ENCODE measurements around the gene SMIM29. TPM values are rescaled to one million over a fixed set of nuclear protein-coding genes. Genes with fewer than 3 reads are reported as not detected.

The SMIM29 gene
- total and polyA plus RNA-seq, 5 donors = 17.0 to 34.8 (median 23.9) TPM

- H3K27ac ChIP-seq (ENCODE audit: low read length) = no peak overlapping the region
- H3K27me3 ChIP-seq (ENCODE audit: control insufficient read depth, insufficient read depth) = no peaks in the 10 kb centered on the region
- DNase-seq = no peak
These were observed 10.0 kb downstream of the SMIM29 start for GRCh38 chr6:34238585-34239499.

GRCh38 chr6:34237722-34238584 lies 10.9 kb downstream of the SMIM29 start:
- 10% methylated on average over 64 of the region's 64 CpGs for WGBS
- no peaks in the 10 kb centered on the region for H3K9me3 ChIP-seq (ENCODE audit: control insufficient read depth, low read length)
- DNase-seq (peak; percentile 45 to 79 (median 75)), ATAC-seq (no peak)
- intact Hi-C loops (cut with DNase I) = loop anchor here in 1 of 4 donors (5.0 kb wide), 1 partner anchor 41 kb away; no protein-coding TSS in a partner anchor
- no peaks in the 10 kb centered on the region for H3K27me3 ChIP-seq (ENCODE audit: control insufficient read depth, insufficient read depth)
- peak overlapping the region; percentile 94 for H3K4me3 ChIP-seq (ENCODE audit: low read length)
- H3K27ac ChIP-seq (ENCODE audit: low read length) = no peak overlapping the region
- H3K4me1 ChIP-seq (ENCODE audit: control insufficient read depth, insufficient read depth, low read length) = peaks cover 2% of the 10 kb centered on the region

More at GRCh38 chr6:34238585-34239499, 10.0 kb downstream of the SMIM29 start:
- 89% methylated on average over 14 of the region's 14 CpGs for WGBS
- intact Hi-C loops (cut with DNase I) = loop anchor here in 1 of 4 donors (5.0 kb wide), 1 partner anchor 42 kb away; no protein-coding TSS in a partner anchor
- ATAC-seq = no peak
- no peaks in the 10 kb centered on the region for H3K9me3 ChIP-seq (ENCODE audit: control insufficient read depth, low read length)
- no peak overlapping the region for H3K4me3 ChIP-seq (ENCODE audit: low read length)
- peaks cover 2% of the 10 kb centered on the region for H3K4me1 ChIP-seq (ENCODE audit: control insufficient read depth, insufficient read depth, low read length)

DNA sequence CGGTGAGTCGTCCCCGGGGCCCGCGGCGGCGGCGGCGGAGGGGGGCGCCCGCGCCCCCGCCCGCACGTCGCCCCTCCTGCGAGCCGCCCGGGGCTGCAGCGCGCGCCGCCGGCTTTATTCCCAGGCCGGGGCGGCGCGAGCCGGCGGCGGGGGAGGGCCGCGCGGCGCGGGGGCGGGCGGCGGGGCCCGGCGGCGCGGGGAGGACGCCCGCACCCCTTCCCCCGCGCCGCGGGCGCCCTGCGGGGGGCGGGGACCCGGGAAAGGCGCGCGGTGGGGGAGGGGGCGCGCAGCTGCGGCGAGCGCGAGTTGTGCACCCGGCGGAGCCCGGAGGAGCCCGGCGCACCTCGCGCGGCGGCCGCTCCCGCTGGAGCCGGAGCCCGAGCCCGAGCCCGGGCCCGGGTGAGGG lies 11.5 kb downstream of the SMIM29 start:
- Histone ChIP-seq H3K9me3 (ENCODE audit: control insufficient read depth, low read length) (no peaks in the 10 kb centered on the region), H3K4me1 (ENCODE audit: control insufficient read depth, insufficient read depth, low read length) (peaks cover 2% of the 10 kb centered on the region), H3K27ac (ENCODE audit: low read length) (peak overlapping the region; percentile 69), H3K27me3 (ENCODE audit: control insufficient read depth, insufficient read depth) (no peaks in the 10 kb centered on the region), H3K4me3 (ENCODE audit: low read length) (peak overlapping the region; percentile 94)
- no peak for ATAC-seq
- intact Hi-C loops (cut with DNase I) = loop anchor here in 1 of 4 donors (5.0 kb wide), 1 partner anchor 40 kb away; no protein-coding TSS in a partner anchor
- WGBS = 1% methylated on average over 78 of the region's 78 CpGs
- DNase-seq = no peak

DNA sequence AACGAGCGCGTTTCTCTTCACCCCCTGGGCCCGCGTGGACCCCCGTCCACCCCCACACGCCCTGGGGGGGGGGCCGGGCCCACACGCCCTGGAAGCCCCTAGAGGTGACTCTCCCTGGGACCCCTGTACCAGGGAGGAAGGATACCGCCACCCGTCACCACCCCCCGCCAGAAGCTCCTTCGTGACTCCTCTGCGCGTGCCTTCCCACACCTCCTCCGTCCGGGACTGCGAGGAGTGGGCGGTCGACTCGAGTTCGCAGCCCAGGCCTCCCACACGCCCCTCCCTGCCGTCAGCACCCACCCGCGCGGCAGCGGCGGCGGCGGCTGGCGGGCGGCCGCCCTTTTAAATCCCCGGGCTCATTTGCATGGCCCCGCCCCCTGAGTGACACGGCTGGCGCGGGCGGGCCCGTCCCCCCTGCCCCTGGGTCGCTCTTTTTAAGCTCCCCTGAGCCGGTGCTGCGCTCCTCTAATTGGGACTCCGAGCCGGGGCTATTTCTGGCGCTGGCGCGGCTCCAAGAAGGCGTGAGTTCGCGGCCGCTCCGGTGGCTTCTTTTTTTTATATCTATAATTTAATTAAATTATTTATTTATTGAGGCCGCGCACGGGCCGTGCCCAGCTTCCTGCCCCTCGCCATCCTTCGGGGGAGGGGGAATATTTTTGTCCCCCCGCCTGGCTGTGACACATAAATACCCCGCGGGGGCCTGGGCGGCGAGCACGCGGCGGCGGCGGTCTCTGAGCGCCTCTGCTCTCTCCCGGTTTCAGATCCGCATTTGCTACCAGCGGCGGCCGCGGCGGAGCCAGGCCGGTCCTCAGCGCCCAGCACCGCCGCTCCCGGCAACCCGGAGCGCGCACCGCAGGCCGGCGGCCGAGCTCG lies 12.1 kb downstream of the SMIM29 start, which contains the start of gene HMGA1:
HMGA1 (plus strand) TSS at position 431 of the 873 bp plus-strand sequence. CDS start 3,908 bp downstream, outside the sequence.
- Histone ChIP-seq H3K27ac (ENCODE audit: low read length) (peak within 1 kb of the TSS; percentile 74), H3K9me3 (ENCODE audit: control insufficient read depth, low read length) (no peaks in the 10 kb centered on the region), H3K27me3 (ENCODE audit: control insufficient read depth, insufficient read depth) (no peaks in the 10 kb centered on the region), H3K4me1 (ENCODE audit: control insufficient read depth, insufficient read depth, low read length) (peaks cover 2% of the 10 kb centered on the region), H3K4me3 (ENCODE audit: low read length) (peak within 1 kb of the TSS; percentile 94)
- peak; percentile 92 for ATAC-seq
- WGBS = 2% methylated on average over 91 of the region's 91 CpGs
- intact Hi-C loops (cut with DNase I) = loop anchor here in 1 of 4 donors (5.0 kb wide), 1 partner anchor 39 kb away; no protein-coding TSS in a partner anchor
- DNase-seq = peak; percentile 89 to 95 (median 94)

DNA sequence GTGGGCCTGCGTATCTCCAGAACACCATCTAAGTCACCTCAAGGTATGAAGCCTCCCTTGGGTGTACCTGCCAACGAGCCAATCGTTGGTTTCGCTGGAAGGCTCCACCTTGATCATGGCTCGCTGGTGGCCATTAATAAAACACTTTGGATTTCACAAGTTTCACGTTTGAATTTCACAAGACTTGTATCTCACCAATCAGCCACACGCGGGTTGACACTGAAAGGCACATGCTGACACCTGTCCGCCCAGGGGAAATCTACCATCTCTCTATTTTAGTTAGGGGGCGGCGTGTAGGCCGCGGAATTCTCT lies 12.7 kb downstream of the SMIM29 start:
- Histone ChIP-seq H3K27me3 (ENCODE audit: control insufficient read depth, insufficient read depth) (no peaks in the 10 kb centered on the region), H3K4me1 (ENCODE audit: control insufficient read depth, insufficient read depth, low read length) (peaks cover 2% of the 10 kb centered on the region), H3K4me3 (ENCODE audit: low read length) (peak overlapping the region; percentile 94), H3K27ac (ENCODE audit: low read length) (peak overlapping the region; percentile 74), H3K9me3 (ENCODE audit: control insufficient read depth, low read length) (no peaks in the 10 kb centered on the region)
- DNase-seq (no peak), ATAC-seq (no peak)
- intact Hi-C loops (cut with DNase I) = loop anchor here in 1 of 4 donors (5.0 kb wide), 1 partner anchor 39 kb away; no protein-coding TSS in a partner anchor
- 36% methylated on average over 13 of the region's 13 CpGs for WGBS

GRCh38 chr6:34235307-34236130 lies 13.3 kb downstream of the SMIM29 start:
- H3K27ac ChIP-seq (ENCODE audit: low read length) = peak overlapping the region; percentile 74
- H3K27me3 ChIP-seq (ENCODE audit: control insufficient read depth, insufficient read depth) = no peaks in the 10 kb centered on the region
- intact Hi-C loops (cut with DNase I) = loop anchor here in 1 of 4 donors (5.0 kb wide), 1 partner anchor 38 kb away; no protein-coding TSS in a partner anchor
- H3K4me3 ChIP-seq (ENCODE audit: low read length) = peak overlapping the region; percentile 94
- DNase-seq (peak; percentile 72 to 85 (median 84)), ATAC-seq (peak; percentile 8 to 66)
- H3K9me3 ChIP-seq (ENCODE audit: control insufficient read depth, low read length) = no peaks in the 10 kb centered on the region
- H3K4me1 ChIP-seq (ENCODE audit: control insufficient read depth, insufficient read depth, low read length) = peaks cover 2% of the 10 kb centered on the region
- WGBS = 23% methylated on average over 75 of the region's 75 CpGs

GRCh38 chr6:34234667-34235306 lies 14.0 kb downstream of the SMIM29 start:
- no peaks in the 10 kb centered on the region for H3K27me3 ChIP-seq (ENCODE audit: control insufficient read depth, insufficient read depth)
- no peaks in the 10 kb centered on the region for H3K9me3 ChIP-seq (ENCODE audit: control insufficient read depth, low read length)
- peaks cover 2% of the 10 kb centered on the region for H3K4me1 ChIP-seq (ENCODE audit: control insufficient read depth, insufficient read depth, low read length)
- H3K4me3 ChIP-seq (ENCODE audit: low read length) = no peak overlapping the region
- intact Hi-C loops (cut with DNase I) = loop anchor here in 2 of 4 donors (5.0 kb wide), 1 partner anchor 37 kb away; no protein-coding TSS in a partner anchor
- ATAC-seq (no peak), DNase-seq (peak in 1 of 3 donors; percentile 67)
- WGBS = 82% methylated on average over 53 of the region's 53 CpGs
- no peak overlapping the region for H3K27ac ChIP-seq (ENCODE audit: low read length)

- 85% methylated on average over 7 of the region's 7 CpGs for WGBS
- Histone ChIP-seq H3K9me3 (ENCODE audit: control insufficient read depth, low read length) (no peaks in the 10 kb centered on the region), H3K27ac (ENCODE audit: low read length) (no peak overlapping the region), H3K4me1 (ENCODE audit: control insufficient read depth, insufficient read depth, low read length) (peaks cover 2% of the 10 kb centered on the region), H3K27me3 (ENCODE audit: control insufficient read depth, insufficient read depth) (no peaks in the 10 kb centered on the region), H3K4me3 (ENCODE audit: low read length) (no peak overlapping the region)
- intact Hi-C loops (cut with DNase I) = loop anchor here in 1 of 4 donors (5.0 kb wide), 1 partner anchor 37 kb away; no protein-coding TSS in a partner anchor
- ATAC-seq (no peak), DNase-seq (no peak)
These were observed 14.9 kb downstream of the SMIM29 start for GRCh38 chr6:34233867-34234266.

DNA sequence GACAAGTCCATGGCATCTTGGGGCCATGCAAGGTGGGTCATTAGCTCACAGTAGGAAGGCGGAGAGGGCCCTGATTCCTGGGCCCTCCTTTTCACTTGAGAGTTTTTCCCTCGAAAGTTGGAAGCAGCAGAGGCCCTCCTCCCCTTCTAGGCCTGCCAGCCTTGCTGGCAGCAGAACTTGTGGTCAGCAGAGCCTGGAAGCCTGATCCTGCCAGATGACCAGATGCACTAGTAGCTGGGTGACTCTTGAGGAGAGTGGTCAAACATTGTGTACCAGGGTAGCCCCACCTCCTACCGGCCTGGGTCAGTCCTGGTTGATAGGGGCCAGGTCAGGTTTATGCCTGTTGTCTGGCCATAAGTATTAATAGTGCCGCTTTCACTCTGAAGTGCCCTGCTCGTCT lies 15.9 kb downstream of the SMIM29 start:
- H3K4me1 ChIP-seq (ENCODE audit: control insufficient read depth, insufficient read depth, low read length) = peaks cover 2% of the 10 kb centered on the region
- H3K4me3 ChIP-seq (ENCODE audit: low read length) = no peak overlapping the region
- no peaks in the 10 kb centered on the region for H3K27me3 ChIP-seq (ENCODE audit: control insufficient read depth, insufficient read depth)
- ATAC-seq (no peak), DNase-seq (no peak)
- H3K27ac ChIP-seq (ENCODE audit: low read length) = no peak overlapping the region
- no peaks in the 10 kb centered on the region for H3K9me3 ChIP-seq (ENCODE audit: control insufficient read depth, low read length)
- 73% methylated on average over 5 of the region's 5 CpGs for WGBS
- intact Hi-C loops (cut with DNase I) = loop anchor here in 1 of 4 donors (5.0 kb wide), 1 partner anchor 36 kb away; no protein-coding TSS in a partner anchor

Measured in right cardiac atrium (tissue), 5 donors.